ENCODE results near the gene TUBGCP5. TPM values are rescaled to one million over a fixed set of nuclear protein-coding genes. Genes with fewer than 3 reads are reported as not detected.

The TUBGCP5 gene
- total RNA-seq, 1 experiment from 2014 or later: 23.3 TPM

- Histone ChIP-seq H3K4me1 (ENCODE audit: control insufficient read depth, insufficient read depth, low read length) (peaks cover 51% of the 10 kb centered on the region), H3K27me3 (ENCODE audit: control insufficient read depth, insufficient read depth, low read length) (no peaks in the 10 kb centered on the region), H3K9me3 (ENCODE audit: control insufficient read depth, insufficient read depth, low read depth, low read length) (peaks cover 4% of the 10 kb centered on the region; the same call in 1 of the 2 replicates), H3K36me3 (ENCODE audit: control insufficient read depth, insufficient read depth, low read length) (no peaks in the 10 kb centered on the region), H3K4me3 (ENCODE audit: low read depth in 2 of 2, low read length in 2 of 2) (no peak overlapping the region), H3K27ac (ENCODE audit: low read length) (no peak overlapping the region)
- ChIA-PET CTCF (no interaction called here), POLR2A (no interaction called here)
- in situ Hi-C loops (cut with HindIII; ENCODE audit: low pct_unique_long_range_greater_than_20kb, low sequenced_read_pairs): no loop called here
- no peak for DNase-seq (ENCODE audit: low read depth, low spot score)
- no peak for TF ChIP-seq CTCF (IDR thresholded peaks at IDR 0.05)
- TF ChIP-seq TCF7L2 (IDR thresholded peaks at IDR 0.05; ENCODE audit: low read depth, low read length): no peak
- TF ChIP-seq SIN3A (IDR thresholded peaks at IDR 0.05; ENCODE audit: borderline replicate concordance, insufficient read depth, low read depth, low read length): no peak
- TF ChIP-seq POLR2AphosphoS5 (IDR thresholded peaks at IDR 0.05; ENCODE audit: low read depth, low read length): no peak
- TF ChIP-seq REST (IDR thresholded peaks at IDR 0.05; ENCODE audit: insufficient read depth in 1 of 2, low read depth in 2 of 2, low read length in 1 of 2): no peak
- intact Hi-C loops (cut with micrococcal nuclease; ENCODE audit: unreplicated experiment): no loop called here
- ATAC-seq: no peak
- BruUV-seq (replicated peaks): no TSS peak
Observed at GRCh38 chr15:22966321-22967083, 72.9 kb downstream of the TUBGCP5 start.

DNA sequence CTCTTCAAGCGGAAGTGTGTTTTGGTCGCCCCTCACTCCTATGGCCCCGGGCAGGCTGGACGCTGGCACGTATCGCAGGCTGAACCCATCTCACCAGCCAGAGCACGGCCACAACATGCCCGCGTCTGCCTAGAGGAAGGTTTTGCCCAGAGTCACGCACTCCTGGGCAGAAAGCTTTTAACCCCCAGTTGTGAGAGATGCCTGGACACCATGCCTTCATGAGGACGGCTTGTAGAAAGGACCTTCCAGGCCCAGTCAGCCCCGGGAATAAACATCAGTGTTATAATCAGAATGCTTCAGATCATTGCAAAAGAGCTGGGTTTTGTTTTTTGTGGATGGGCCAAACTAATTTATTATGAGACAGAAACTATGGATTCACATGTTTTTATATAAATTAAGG is 75.7 kb downstream of the TUBGCP5 start:
- ATAC-seq (no peak), DNase-seq (ENCODE audit: low read depth, low spot score) (no peak)
- POLR2A ChIA-PET: no interaction called here
- Histone ChIP-seq H3K27ac (ENCODE audit: low read length) (peak overlapping the region; percentile 55), H3K4me3 (ENCODE audit: low read depth in 2 of 2, low read length in 2 of 2) (no peak overlapping the region), H3K27me3 (ENCODE audit: control insufficient read depth, insufficient read depth, low read length) (no peaks in the 10 kb centered on the region), H3K36me3 (ENCODE audit: control insufficient read depth, insufficient read depth, low read length) (no peaks in the 10 kb centered on the region), H3K9me3 (ENCODE audit: control insufficient read depth, insufficient read depth, low read depth, low read length) (no peaks in the 10 kb centered on the region), H3K4me1 (ENCODE audit: control insufficient read depth, insufficient read depth, low read length) (peaks cover 47% of the 10 kb centered on the region)
- TF ChIP-seq CTCF (IDR thresholded peaks at IDR 0.05) (no peak), REST (IDR thresholded peaks at IDR 0.05; ENCODE audit: insufficient read depth in 1 of 2, low read depth in 2 of 2, low read length in 1 of 2) (no peak), TCF7L2 (IDR thresholded peaks at IDR 0.05; ENCODE audit: low read depth, low read length) (no peak), SIN3A (IDR thresholded peaks at IDR 0.05; ENCODE audit: borderline replicate concordance, insufficient read depth, low read depth, low read length) (no peak), POLR2AphosphoS5 (IDR thresholded peaks at IDR 0.05; ENCODE audit: low read depth, low read length) (no peak)
- intact Hi-C loops (cut with micrococcal nuclease; ENCODE audit: unreplicated experiment): no loop called here
- CTCF ChIA-PET: no interaction called here
- in situ Hi-C loops (cut with HindIII; ENCODE audit: low pct_unique_long_range_greater_than_20kb, low sequenced_read_pairs): no loop called here
- no TSS peak for BruUV-seq (replicated peaks)

All from Panc1 (cell line).